ENCODE measurements around the gene SKIDA1.

The SKIDA1 gene

DNA sequence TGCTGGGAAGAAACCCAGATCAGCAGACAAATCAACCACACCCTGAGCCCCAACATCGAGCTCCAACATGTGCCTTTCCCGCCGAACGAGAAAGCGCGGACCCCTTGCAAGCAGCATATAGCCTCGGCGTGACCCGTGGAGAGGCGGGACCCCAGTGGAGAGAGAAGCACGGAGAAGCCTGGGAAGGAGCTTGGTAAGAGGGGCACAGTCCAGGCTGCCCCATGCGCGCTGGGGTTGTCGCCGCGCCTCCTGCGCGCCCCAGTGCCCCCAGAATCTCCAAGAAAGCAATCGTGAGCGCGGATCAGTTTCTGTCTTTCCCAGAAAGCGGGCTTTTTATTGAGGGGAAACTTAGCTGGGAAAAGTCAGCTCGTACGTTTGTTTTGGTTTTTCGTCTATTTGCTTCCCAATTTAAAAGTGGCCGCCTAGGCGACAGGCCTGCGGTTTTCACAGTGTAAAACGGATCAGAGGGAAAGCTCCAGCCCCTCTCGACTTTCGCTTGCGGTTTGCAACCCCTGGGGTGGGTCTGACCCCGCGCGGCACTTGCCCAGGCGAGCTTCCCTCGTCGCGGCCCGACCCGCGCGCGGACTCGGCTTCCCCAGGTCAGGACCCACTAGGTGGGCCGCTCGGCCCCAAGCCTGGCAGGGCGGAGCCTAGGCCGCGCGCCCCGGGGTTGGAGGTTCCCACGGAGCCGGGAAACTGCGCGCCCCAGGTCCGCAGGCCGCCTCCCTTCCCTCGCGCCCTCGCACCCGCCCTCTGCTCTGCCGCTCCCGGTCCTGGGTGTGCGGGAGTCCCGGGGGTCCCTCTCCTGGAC is 31.1 kb downstream of the SKIDA1 start:
- Histone ChIP-seq H3K27me3 (ENCODE audit: insufficient read depth, poor library complexity, severe bottlenecking) (peaks cover 5% of the 10 kb centered on the region), H3K4me3 (replicated peaks; ENCODE audit: insufficient read depth, low read length) (peak overlapping the region; percentile 60), H3K27ac (replicated peaks) (no peak overlapping the region)
- no peak for TF ChIP-seq POLR2AphosphoS5 (IDR thresholded peaks at IDR 0.05; ENCODE audit: low read depth)
- TF ChIP-seq, protein P1, sequence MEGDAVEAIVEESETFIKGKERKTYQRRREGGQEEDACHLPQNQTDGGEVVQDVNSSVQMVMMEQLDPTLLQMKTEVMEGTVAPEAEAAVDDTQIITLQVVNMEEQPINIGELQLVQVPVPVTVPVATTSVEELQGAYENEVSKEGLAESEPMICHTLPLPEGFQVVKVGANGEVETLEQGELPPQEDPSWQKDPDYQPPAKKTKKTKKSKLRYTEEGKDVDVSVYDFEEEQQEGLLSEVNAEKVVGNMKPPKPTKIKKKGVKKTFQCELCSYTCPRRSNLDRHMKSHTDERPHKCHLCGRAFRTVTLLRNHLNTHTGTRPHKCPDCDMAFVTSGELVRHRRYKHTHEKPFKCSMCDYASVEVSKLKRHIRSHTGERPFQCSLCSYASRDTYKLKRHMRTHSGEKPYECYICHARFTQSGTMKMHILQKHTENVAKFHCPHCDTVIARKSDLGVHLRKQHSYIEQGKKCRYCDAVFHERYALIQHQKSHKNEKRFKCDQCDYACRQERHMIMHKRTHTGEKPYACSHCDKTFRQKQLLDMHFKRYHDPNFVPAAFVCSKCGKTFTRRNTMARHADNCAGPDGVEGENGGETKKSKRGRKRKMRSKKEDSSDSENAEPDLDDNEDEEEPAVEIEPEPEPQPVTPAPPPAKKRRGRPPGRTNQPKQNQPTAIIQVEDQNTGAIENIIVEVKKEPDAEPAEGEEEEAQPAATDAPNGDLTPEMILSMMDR (IDR thresholded peaks at IDR 0.05; ENCODE audit: insufficient read depth, low read length), result no peak
- TF ChIP-seq GABPA (IDR thresholded peaks at IDR 0.05; ENCODE audit: low read depth), result no peak
- no peak for TF ChIP-seq SPI1 (IDR thresholded peaks at IDR 0.05; ENCODE audit: borderline replicate concordance, low read depth)
- no peak for TF ChIP-seq REST (IDR thresholded peaks at IDR 0.05; ENCODE audit: insufficient replicate concordance, low read depth)
- DNase-seq (ENCODE audit: low read depth in 1 of 2, low spot score in 1 of 2), result peak in 1 of 2 experiments; percentile 8

GRCh38 chr10:21493784-21494183 is 31.7 kb downstream of the SKIDA1 start:
- peak overlapping the region; percentile 60; the same call in 1 of the 2 replicates for H3K4me3 ChIP-seq (replicated peaks; ENCODE audit: insufficient read depth, low read length)
- peaks cover 4% of the 10 kb centered on the region for H3K27me3 ChIP-seq (ENCODE audit: insufficient read depth, poor library complexity, severe bottlenecking)
- no peak for DNase-seq (ENCODE audit: low read depth in 1 of 2, low spot score in 1 of 2)
- TF ChIP-seq, protein P1 (IDR thresholded peaks at IDR 0.05; ENCODE audit: insufficient read depth, low read length), result no peak
- TF ChIP-seq GABPA (IDR thresholded peaks at IDR 0.05; ENCODE audit: low read depth) (no peak), POLR2AphosphoS5 (IDR thresholded peaks at IDR 0.05; ENCODE audit: low read depth) (no peak), SPI1 (IDR thresholded peaks at IDR 0.05; ENCODE audit: borderline replicate concordance, low read depth) (no peak), REST (IDR thresholded peaks at IDR 0.05; ENCODE audit: insufficient replicate concordance, low read depth) (no peak)
- H3K27ac ChIP-seq (replicated peaks), result no peak overlapping the region

- H3K4me3 ChIP-seq (replicated peaks; ENCODE audit: insufficient read depth, low read length), result no peak overlapping the region
- no peak for TF ChIP-seq REST (IDR thresholded peaks at IDR 0.05; ENCODE audit: insufficient replicate concordance, low read depth)
- TF ChIP-seq, protein P1 (IDR thresholded peaks at IDR 0.05; ENCODE audit: insufficient read depth, low read length), result no peak
- no peak for TF ChIP-seq POLR2AphosphoS5 (IDR thresholded peaks at IDR 0.05; ENCODE audit: low read depth)
- no peak for TF ChIP-seq GABPA (IDR thresholded peaks at IDR 0.05; ENCODE audit: low read depth)
- TF ChIP-seq SPI1 (IDR thresholded peaks at IDR 0.05; ENCODE audit: borderline replicate concordance, low read depth), result no peak
- no peaks in the 10 kb centered on the region for H3K27me3 ChIP-seq (ENCODE audit: insufficient read depth, poor library complexity, severe bottlenecking)
- no peak for DNase-seq (ENCODE audit: low read depth in 1 of 2, low spot score in 1 of 2)
- H3K27ac ChIP-seq (replicated peaks), result no peak overlapping the region
These were observed 33.1 kb downstream of the SKIDA1 start for GRCh38 chr10:21492421-21492820.
